Heart left ventricle (tissue), 16 donors: ENCODE measurements around the gene ARL6IP1. TPM values are rescaled to one million over a fixed set of nuclear protein-coding genes. Genes with fewer than 3 reads are reported as not detected.
A peak's percentile ranks its signal among the peaks of the same experiment; 100 is the strongest.

Source experiments
- ATAC-seq, 4 donors: fragments of 200-7000 bp; cut with Tn5 transposase; one replicate each; pipeline ENCODE4 v1.9.1; 2020 to 2022; ENCODE audit warnings: moderate library complexity in 4 of 4, mild to moderate bottlenecking in 3 of 4, moderate number of reproducible peaks in 1 of 4
- DNase-seq, 5 donors: peaks; one replicate each; pipeline ENCODE4 v3.0.0-alpha.2; 2020
- H3K27ac ChIP-seq, 12 donors: fragments of 200-600 bp; sonication (generic) in 4 of 12; one replicate each; pipeline versions ENCODE4 v1.5.0 to v1.8.0; 2016 to 2022; ENCODE audit warnings: mild to moderate bottlenecking in 2 of 12
- H3K27me3 ChIP-seq, 9 donors: fragments of 200-600 bp; sonication (generic) in 2 of 9; one replicate each; pipeline versions ENCODE4 v1.5.1 to v1.8.0; 2016 to 2022; ENCODE audit warnings: mild to moderate bottlenecking in 3 of 9
- H3K36me3 ChIP-seq, 9 donors: fragments of 200-600 bp; sonication (generic) in 2 of 9; one replicate each; pipeline versions ENCODE4 v1.5.0 to v1.8.0; 2018 to 2022; ENCODE audit warnings: mild to moderate bottlenecking in 2 of 9
- H3K4me1 ChIP-seq, 12 donors: fragments of 200-600 bp; sonication (generic) in 4 of 12; one replicate each; pipeline versions ENCODE4 v1.5.0 to v1.8.0; 2016 to 2022; ENCODE audit warnings: mild to moderate bottlenecking in 3 of 12
- H3K4me3 ChIP-seq, 12 donors: fragments of 200-600 bp; sonication (generic) in 4 of 12; one replicate each; pipeline versions ENCODE4 v1.5.0 to v1.8.0; 2017 to 2022; ENCODE audit warnings: mild to moderate bottlenecking in 9 of 12, moderate library complexity in 4 of 12
- H3K9me3 ChIP-seq, 12 donors: fragments of 200-600 bp; sonication (generic) in 4 of 12; one replicate each; pipeline versions ENCODE4 v1.5.0 to v1.8.0; 2016 to 2022; ENCODE audit warnings: mild to moderate bottlenecking in 1 of 12
- CTCF ChIP-seq, 12 donors: fragments of 200-600 bp; sonication (generic) in 4 of 12; IDR thresholded peaks; one replicate each; pipeline versions ENCODE4 v1.5.0 to v1.8.0; 2018 to 2022; ENCODE audit warnings: antibody characterized with exemption in 12 of 12, mild to moderate bottlenecking in 5 of 12
- POLR2A ChIP-seq, 2 donors: fragments of 450-650 bp; IDR thresholded peaks; one replicate each; pipeline ENCODE4 v1.6.1; 2017; ENCODE audit warnings: antibody characterized with exemption in 2 of 2, mild to moderate bottlenecking in 2 of 2, moderate library complexity in 2 of 2
- WGBS, 4 donors: extraction: QIAGEN DNeasy Blood & Tissue Kit in 2 of 4; methylation state at CpG; one replicate each; pipeline versions ENCODE4 v1.1.5 to v1.1.7; 2013 to 2018; 5-methylcytosine and 5-hydroxymethylcytosine counted together
- intact Hi-C, 10 donors: fragments of 100-400 bp; cut with DNase I; formaldehyde crosslinking; loops; one replicate each; pipeline versions ENCODE4 v1.11.1 to v1.14.2; 2022
- long read RNA-seq, 3 donors: library from polyadenylated mRNA; unstranded; transcript quantifications; one replicate each; pipeline ENCODE4 v2.0.0, GENCODE V29; 2020 to 2021
- polyA plus RNA-seq, 2 donors: library from polyadenylated mRNA; stranded (reverse); fragments of 200-250 nt; gene quantifications; one replicate each; pipeline ENCODE4 v1.2.3, GENCODE V29; 2013
- total RNA-seq, 9 donors: library from RNA; depleted of rRNA in 2 of 9; stranded (reverse); fragments of >200 nt in 2 of 9; fragmentation: NEBNext Ultra II Directional in 3 of 9; extraction: Animal tissue kit (Norgen Biotek cat#: 25700) in 3 of 9; gene quantifications; one replicate each; pipeline versions ENCODE4 v1.1.0 to v1.2.4, GENCODE V29; 2016 to 2023
- donor health status: ischemic (EF 13 %, LVEDD 7.1; RV severe dilation, severe dysfunction).
- donor health status: healthy with polysubstance abuse.
- donor health status: DM: no; HTN: yes; CAD: no.
- donor health status: DM: no; HTN: no; CAD: no.
- donor health status: ischemic (EF 25% LVEDD 6.9; RV normal size, moderate dysfunction).
- donor health status: ischemic (EF 25% LVEDD 5.7; RV mildly dilated, moderate dysfunction).
- donor health status: healthy.
- donor health status: DM: yes; HTN: yes; CAD: no.
- donor health status: ischemic (EF 35%, LVEDD 5.7; RV mildly dilated, moderate dysfunction).
- donor health status: nonischemic (EF 11% LVEDD 7.7; RV severe dilation, severe dysfunction).
- donor health status: DM: yes; HTN: yes; CAD: no.
- donor health status: PGD.
- donor health status: ischemic (EF 29% LVEDD 5.4; RV normal size, mild dysfunction).
- donor health status: nonischemic (EF 23%, LVEDD 6.1; RV moderate dilation, normal function).

The ARL6IP1 gene
- 10 to 100 TPM; 16.5 to 63.2 (median 22.9) TPM for total RNA-seq
- polyA plus RNA-seq = 10 to 100 TPM; 20.2 to 30.8 TPM
- long read RNA-seq, donor 1, transcript ARL6IP1-201 (6 exons, 2,409 nt) = major isoform, 40 of 45 reads
- long read RNA-seq, donor 1, partial matches to known transcripts = 5 of 45 reads
- long read RNA-seq, donor 1, other reads (novel, unspliced or antisense) = 0 of 45 reads
- long read RNA-seq, donor 2, transcript ARL6IP1-201 (6 exons, 2,409 nt) = major isoform, 97 of 112 reads
- long read RNA-seq, donor 2, partial matches to known transcripts = 12 of 112 reads
- long read RNA-seq, donor 2, other reads (novel, unspliced or antisense) = 1 of 112 reads
- long read RNA-seq, donor 3, transcript ARL6IP1-201 (6 exons, 2,409 nt) = major isoform, 39 of 44 reads
- long read RNA-seq, donor 3, partial matches to known transcripts = 3 of 44 reads
- long read RNA-seq, donor 3, other reads (novel, unspliced or antisense) = 2 of 44 reads

GRCh38 chr16:18801145-18801972, at the start of gene ARL6IP1:
TSS of gene ARL6IP1 (minus strand) at chr16:18801549. CDS start at chr16:18801466, 83 bp downstream.
- H3K27me3 ChIP-seq = no peaks in the 10 kb centered on the region
- TF ChIP-seq POLR2A (IDR thresholded peaks at IDR 0.05) (peak; percentile 97 to 99), CTCF (IDR thresholded peaks at IDR 0.05) (peak; percentile 88 to 99 (median 94))
- H3K36me3 ChIP-seq = peaks cover 0 to 31% (median 15%) of the 10 kb centered on the region in 9 donors
- peak; percentile 98 to 100 (median 99) for ATAC-seq
- H3K27ac ChIP-seq = peak within 1 kb of the TSS; percentile 12 to 94 (median 88)
- WGBS, 4 donors = 0% methylated on average over 6 to 77 of the region's 77 CpGs
- H3K9me3 ChIP-seq = no peaks in the 10 kb centered on the region
- intact Hi-C loops = loop anchor here in 7 of 10 donors (5.0 to 10.0 kb wide), 4 partner anchors 153 to 263 kb away; partner anchors contain the start of gene COQ7 (in 3 of the 7)
- peak within 1 kb of the TSS; percentile 70 to 96 (median 86) for H3K4me3 ChIP-seq
- peak; percentile 99 to 100 (median 99) for DNase-seq
- H3K4me1 ChIP-seq = peaks cover 3 to 74% (median 34%) of the 10 kb centered on the region in 12 donors

- Histone ChIP-seq H3K27me3 (no peaks in the 10 kb centered on the region), H3K27ac (no peak overlapping the region), H3K36me3 (peaks cover 7 to 98% (median 97%) of the 10 kb centered on the region in 9 donors), H3K4me3 (no peak overlapping the region), H3K4me1 (no peaks in the 10 kb centered on the region), H3K9me3 (no peaks in the 10 kb centered on the region)
- ATAC-seq (no peak), DNase-seq (no peak)
- TF ChIP-seq POLR2A (IDR thresholded peaks at IDR 0.05) (no peak), CTCF (IDR thresholded peaks at IDR 0.05) (no peak)
- WGBS, 4 donors = 89 to 97% (median 94%) methylated on average over 1 of the region's 1 CpG
- intact Hi-C loops = no loop called here
These were observed 45.1 kb upstream of the ARL6IP1 start for GRCh38 chr16:18846416-18846815.

- no peaks in the 10 kb centered on the region for H3K4me1 ChIP-seq
- H3K27me3 ChIP-seq = no peaks in the 10 kb centered on the region
- intact Hi-C loops = no loop called here
- DNase-seq (no peak), ATAC-seq (no peak)
- WGBS, 4 donors = 92 to 97% (median 94%) methylated on average over 6 of the region's 6 CpGs
- H3K4me3 ChIP-seq = no peak overlapping the region
- H3K9me3 ChIP-seq = no peaks in the 10 kb centered on the region
- TF ChIP-seq CTCF (IDR thresholded peaks at IDR 0.05) (no peak), POLR2A (IDR thresholded peaks at IDR 0.05) (no peak)
- H3K36me3 ChIP-seq = peaks cover 7 to 98% (median 97%) of the 10 kb centered on the region in 9 donors
- H3K27ac ChIP-seq = no peak overlapping the region
These were observed 41.2 kb upstream of the ARL6IP1 start for GRCh38 chr16:18842565-18842964.
